ENCODE results near the gene UBE2E3.

DNA sequence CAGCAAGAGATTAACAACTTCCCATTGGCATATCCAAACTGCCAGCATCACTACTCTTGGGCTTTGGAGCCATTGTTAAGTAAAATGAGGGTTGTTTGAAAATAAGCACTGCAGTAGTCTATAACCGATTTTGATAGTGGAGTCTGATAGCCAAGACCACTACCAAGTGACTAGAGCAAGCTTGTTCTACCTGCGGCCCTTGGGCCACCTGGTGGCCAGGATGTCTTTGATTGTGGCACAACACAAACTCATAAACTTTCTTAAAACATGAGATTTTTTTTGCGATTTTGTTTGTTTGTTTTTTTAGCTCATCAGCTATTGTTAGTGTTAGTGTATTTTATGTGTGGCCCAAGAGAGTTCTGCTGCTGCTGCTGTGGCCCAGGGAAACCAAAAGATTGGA lies 11.0 kb downstream of the UBE2E3 start:
- TF ChIP-seq POLR2A (IDR thresholded peaks at IDR 0.05; ENCODE audit: extremely low read depth, insufficient read length): no peak
- TF ChIP-seq, protein P1, sequence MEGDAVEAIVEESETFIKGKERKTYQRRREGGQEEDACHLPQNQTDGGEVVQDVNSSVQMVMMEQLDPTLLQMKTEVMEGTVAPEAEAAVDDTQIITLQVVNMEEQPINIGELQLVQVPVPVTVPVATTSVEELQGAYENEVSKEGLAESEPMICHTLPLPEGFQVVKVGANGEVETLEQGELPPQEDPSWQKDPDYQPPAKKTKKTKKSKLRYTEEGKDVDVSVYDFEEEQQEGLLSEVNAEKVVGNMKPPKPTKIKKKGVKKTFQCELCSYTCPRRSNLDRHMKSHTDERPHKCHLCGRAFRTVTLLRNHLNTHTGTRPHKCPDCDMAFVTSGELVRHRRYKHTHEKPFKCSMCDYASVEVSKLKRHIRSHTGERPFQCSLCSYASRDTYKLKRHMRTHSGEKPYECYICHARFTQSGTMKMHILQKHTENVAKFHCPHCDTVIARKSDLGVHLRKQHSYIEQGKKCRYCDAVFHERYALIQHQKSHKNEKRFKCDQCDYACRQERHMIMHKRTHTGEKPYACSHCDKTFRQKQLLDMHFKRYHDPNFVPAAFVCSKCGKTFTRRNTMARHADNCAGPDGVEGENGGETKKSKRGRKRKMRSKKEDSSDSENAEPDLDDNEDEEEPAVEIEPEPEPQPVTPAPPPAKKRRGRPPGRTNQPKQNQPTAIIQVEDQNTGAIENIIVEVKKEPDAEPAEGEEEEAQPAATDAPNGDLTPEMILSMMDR (IDR thresholded peaks at IDR 0.05; ENCODE audit: low read depth, low read length): peak; percentile 4

Measured in NB4 (cell line).